Nasal cavity respiratory epithelium epithelial cell of viscerocranial mucosa (primary cell): ENCODE data around the gene H6PD. TPM values are rescaled to one million over a fixed set of nuclear protein-coding genes. Genes with fewer than 3 reads are reported as not detected.

Source experiments
- total RNA-seq: library from RNA; depleted of rRNA; stranded (reverse); fragments of >200 nt; gene quantifications from 2 replicates; pipeline ENCODE4 v1.2.3, GENCODE V29; 2014

The H6PD gene
- 10.9 and 18.9 TPM in 2 replicates for total RNA-seq

GRCh38 chr1:9234223-9235095 lies at the start of gene H6PD:
Gene H6PD (plus strand): TSS chr1:9234774. CDS start chr1:9244935, 10,161 bp downstream.

GRCh38 chr1:9292361-9293240 lies 58.0 kb downstream of the H6PD start, which contains the start of gene SPSB1:
Gene SPSB1 (plus strand): TSS chr1:9292894. CDS start chr1:9355892, 62,998 bp downstream.

Other genes starting within 250 kb of the H6PD start
- not detected in 2 replicates for gene SLC2A7, start 208.4 kb upstream of the H6PD start, total RNA-seq
- gene SLC2A5, start 165.1 kb upstream of the H6PD start, total RNA-seq = 0.34 and 0.50 TPM in 2 replicates
- 45.1 and 48.9 TPM in 2 replicates for gene GPR157, start 105.7 kb upstream of the H6PD start, total RNA-seq
- gene SPSB1, start 58.1 kb downstream of the H6PD start, total RNA-seq = 30.8 and 45.7 TPM in 2 replicates